Inferior parietal cortex (tissue), 1 donor: ENCODE data around the gene ARGFX.
"Not testable (repeated sequence)": the region's sequence is repeated elsewhere in the genome, so short reads cannot be mapped to it uniquely, and the experiment has no call there.

Experiments
- DNase-seq: peaks from one replicate; pipeline ENCODE4 v3.0.0-alpha.2; 2016; ENCODE audit errors: extremely low spot score

ARGFX gene

GRCh38 chr3:121599900-121600299, 32.2 kb downstream of the ARGFX start:
- DNase-seq: not testable (repeated sequence)

GRCh38 chr3:121601212-121601812, 33.6 kb downstream of the ARGFX start:
- no peak for DNase-seq

GRCh38 chr3:121604759-121605158, 37.0 kb downstream of the ARGFX start:
- no peak for DNase-seq

DNA sequence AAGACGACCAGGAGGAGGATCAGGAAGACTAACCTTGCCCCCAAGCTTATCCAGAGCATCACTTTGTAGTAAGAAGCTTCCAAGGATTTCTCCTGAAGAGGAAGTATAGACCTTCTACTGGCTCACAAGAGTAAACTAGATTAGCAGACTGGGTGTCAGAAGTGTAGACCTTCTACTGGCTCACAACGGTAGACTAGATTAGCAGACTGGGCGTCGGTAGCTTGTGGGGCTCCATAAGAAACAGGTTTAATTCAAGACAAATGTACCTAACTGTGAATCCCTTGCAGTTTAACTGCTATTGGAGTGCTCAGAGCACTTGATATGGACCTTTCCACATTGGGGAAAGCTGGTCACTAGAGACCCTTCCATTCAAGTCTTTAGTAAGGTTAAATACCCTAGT, 38.4 kb downstream of the ARGFX start:
- no peak for DNase-seq
